Small intestine (tissue), 7 donors: Measurements from ENCODE around the gene FCGR3B. TPM values are rescaled to one million over a fixed set of nuclear protein-coding genes. Genes with fewer than 3 reads are reported as not detected.
"Not testable (repeated sequence)": the region's sequence is repeated elsewhere in the genome, so short reads cannot be mapped to it uniquely, and the experiment has no call there.

Experiments used
- DNase-seq, 2 donors: peaks; one replicate each; pipeline versions ENCODE4 v3.0.0 to v3.0.0-alpha.2; 2013
- FAIRE-seq: peaks from 2 replicates; lab custom pipeline; 2012; peaks lifted over from hg19 to GRCh38; lab: Jason Lieb, UNC
- H3K27ac ChIP-seq, 3 donors: one replicate each; pipeline ENCODE4 v1.5.1; 2013; ENCODE audit warnings: low read length in 2 of 3, mild to moderate bottlenecking in 2 of 3, control low read depth in 1 of 3, inconsistent platforms in 1 of 3, low read depth in 1 of 3, moderate library complexity in 1 of 3
- H3K27me3 ChIP-seq, 3 donors: one replicate each; pipeline ENCODE4 v1.6.1; 2013; ENCODE audit warnings: low read length in 3 of 3, inconsistent platforms in 1 of 3; ENCODE audit not compliant: control insufficient read depth in 3 of 3, insufficient read depth in 3 of 3
- H3K36me3 ChIP-seq, 3 donors: one replicate each; pipeline ENCODE4 v1.6.1; 2013; ENCODE audit warnings: low read length in 3 of 3, inconsistent platforms in 1 of 3, low read depth in 1 of 3, mild to moderate bottlenecking in 1 of 3, moderate library complexity in 1 of 3; ENCODE audit not compliant: control insufficient read depth in 3 of 3, insufficient read depth in 2 of 3
- H3K4me1 ChIP-seq, 3 donors: one replicate each; pipeline ENCODE4 v1.6.1; 2013; ENCODE audit warnings: low read length in 2 of 3, inconsistent platforms in 1 of 3, low read depth in 1 of 3, mild to moderate bottlenecking in 1 of 3, moderate library complexity in 1 of 3; ENCODE audit not compliant: control insufficient read depth in 3 of 3, insufficient read depth in 2 of 3
- H3K4me3 ChIP-seq, 3 donors: one replicate each; pipeline ENCODE4 v1.5.1; 2013; ENCODE audit warnings: low read length in 3 of 3, control low read depth in 1 of 3, inconsistent platforms in 1 of 3, low read depth in 1 of 3, mild to moderate bottlenecking in 1 of 3, moderate library complexity in 1 of 3
- H3K9me3 ChIP-seq, 2 donors: one replicate each; pipeline ENCODE4 v1.6.1; 2013; ENCODE audit warnings: low read depth in 1 of 2, low read length in 1 of 2; ENCODE audit not compliant: control insufficient read depth in 2 of 2, insufficient read depth in 1 of 2
- WGBS, 3 donors: extraction: QIAGEN DNeasy Blood & Tissue Kit; methylation state at CpG; one replicate each; pipeline ENCODE4 v1.1.7; 2013; 5-methylcytosine and 5-hydroxymethylcytosine counted together
- polyA plus RNA-seq, 4 donors: library from polyadenylated mRNA; stranded (reverse) in 3 of 4; unstranded in 1 of 4; fragments of 200-250 nt in 3 of 4; fragments of 120-200 nt in 1 of 4; gene quantifications; one replicate each; pipeline versions ENCODE4 v1.2.1 to v1.2.3, GENCODE V29; 2013
- donor health status: healthy with polysubstance abuse.
- donor health status: control.
- donor health status: control.
- donor health status: Bipolar disorder and iron deficiency.
- donor health status: healthy.

Gene FCGR3B
- polyA plus RNA-seq, 4 donors = 0.12 to 0.54 (median 0.25) TPM

DNA sequence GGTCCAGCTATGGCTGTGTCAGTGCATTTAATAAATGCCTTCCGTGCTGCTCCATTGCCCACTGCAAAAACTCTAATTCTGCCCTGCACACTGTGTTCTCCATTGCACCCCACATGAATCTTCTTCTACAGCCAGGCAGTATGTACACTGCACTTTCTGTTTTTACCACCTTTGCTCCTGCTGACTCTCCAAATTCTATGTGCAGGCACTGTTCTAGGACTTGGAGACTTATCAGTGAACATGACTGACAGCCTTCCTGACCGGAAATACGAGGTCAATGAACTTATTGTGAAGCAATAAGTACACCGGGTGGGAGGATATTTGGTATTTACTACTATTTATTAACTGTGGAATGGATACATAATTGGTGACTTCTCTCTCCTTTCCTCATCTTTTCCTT is 33.7 kb upstream of the FCGR3B start:
- not testable (repeated sequence) for H3K36me3 ChIP-seq, H3K27me3 ChIP-seq, DNase-seq, H3K4me1 ChIP-seq, FAIRE-seq, H3K9me3 ChIP-seq, H3K27ac ChIP-seq, H3K4me3 ChIP-seq
- no CpG with 5 or more reads among the region's 4 CpGs for WGBS, 3 donors

DNA sequence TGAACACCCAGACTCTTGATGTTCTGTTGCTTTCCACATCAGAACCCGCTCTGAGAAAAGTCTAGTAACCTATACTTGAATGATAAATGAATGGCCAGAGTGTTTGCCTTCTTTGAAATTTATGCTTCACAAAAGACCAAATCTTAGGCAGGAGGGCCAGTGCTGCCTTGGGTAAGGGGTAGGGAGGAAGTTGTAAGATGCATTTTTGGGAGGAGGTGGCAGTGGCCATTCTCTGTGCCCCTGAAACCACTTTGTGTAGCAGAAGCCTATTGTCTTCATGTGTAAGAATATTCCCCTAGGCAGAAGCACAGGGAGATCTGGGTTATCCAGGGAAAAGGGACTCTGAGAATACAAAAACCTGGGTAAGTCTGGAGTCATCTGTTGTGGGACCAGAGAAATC is 32.6 kb upstream of the FCGR3B start:
- H3K27me3 ChIP-seq, H3K36me3 ChIP-seq, H3K4me3 ChIP-seq, H3K4me1 ChIP-seq, H3K27ac ChIP-seq, H3K9me3 ChIP-seq, FAIRE-seq, DNase-seq: not testable (repeated sequence)
- WGBS, 3 donors = no CpG with 5 or more reads among the region's 1 CpG

DNA sequence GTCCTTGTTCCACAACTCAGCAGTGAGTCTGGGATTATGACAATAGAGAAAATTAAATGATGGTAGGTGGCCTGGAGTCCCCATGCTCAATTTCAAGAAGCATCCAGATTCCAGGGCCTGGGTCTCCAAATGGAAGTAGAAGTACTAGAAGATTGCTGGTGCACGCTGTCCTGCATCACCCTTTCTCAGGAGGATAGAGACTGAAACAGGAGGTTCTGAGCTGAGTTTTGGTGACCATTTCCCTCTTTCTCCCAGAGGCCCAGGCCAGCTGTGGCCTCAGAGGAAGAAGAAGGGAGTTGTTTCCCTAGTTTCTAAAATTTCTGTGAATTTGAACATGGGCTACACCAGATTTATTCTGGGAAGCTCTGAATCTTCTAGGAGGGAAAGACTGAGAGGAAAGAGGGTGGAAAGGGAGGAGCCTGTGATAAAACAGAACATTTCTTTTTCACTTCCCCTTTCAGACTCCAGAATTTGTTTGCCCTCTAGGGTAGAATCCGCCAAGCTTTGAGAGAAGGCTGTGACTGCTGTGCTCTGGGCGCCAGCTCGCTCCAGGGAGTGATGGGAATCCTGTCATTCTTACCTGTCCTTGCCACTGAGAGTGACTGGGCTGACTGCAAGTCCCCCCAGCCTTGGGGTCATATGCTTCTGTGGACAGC is 31.8 kb upstream of the FCGR3B start, which contains the start of gene FCGR2B:
TSS of gene FCGR2B (plus strand) at position 460 of the 656 bp plus-strand sequence. CDS start at position 559, 99 bp downstream.
- not testable (repeated sequence) for FAIRE-seq, H3K27ac ChIP-seq, DNase-seq, H3K27me3 ChIP-seq, H3K9me3 ChIP-seq, H3K4me3 ChIP-seq, H3K36me3 ChIP-seq, H3K4me1 ChIP-seq
- WGBS, 3 donors = no CpG with 5 or more reads among the region's 4 CpGs

DNA sequence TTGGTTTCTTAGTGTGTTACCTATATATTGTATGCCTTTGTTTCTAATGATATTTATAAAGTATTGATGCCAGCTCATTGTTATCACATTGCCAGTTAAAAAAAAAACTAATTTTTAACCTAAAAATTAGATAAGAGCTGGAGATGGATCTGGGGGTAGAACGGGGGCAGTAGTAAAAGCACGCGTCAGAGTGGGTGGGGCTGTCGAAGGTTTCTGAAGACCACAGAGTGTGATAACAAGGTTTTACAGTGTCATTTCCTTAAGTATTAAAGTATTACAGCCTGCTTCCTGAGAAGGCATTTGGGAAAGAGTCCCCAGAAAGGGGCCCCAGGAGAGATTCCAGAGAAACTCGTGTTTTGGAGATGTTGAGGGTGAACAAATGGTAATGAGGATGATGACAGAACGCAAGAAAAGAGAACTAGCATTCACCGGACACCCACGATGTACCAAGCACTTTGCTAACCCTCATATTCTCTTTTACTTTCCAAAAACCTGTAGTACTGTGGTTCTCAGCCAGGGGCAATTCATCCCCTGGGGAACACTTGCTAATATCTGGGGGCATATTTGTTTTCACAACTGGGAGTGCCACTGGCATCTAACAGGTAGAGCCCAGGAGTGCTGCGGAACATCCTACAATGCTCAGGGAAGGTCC is 30.8 kb upstream of the FCGR3B start:
- H3K36me3 ChIP-seq, H3K27me3 ChIP-seq, H3K9me3 ChIP-seq, FAIRE-seq, H3K4me1 ChIP-seq, DNase-seq, H3K27ac ChIP-seq, H3K4me3 ChIP-seq: not testable (repeated sequence)
- WGBS, 3 donors = 51 to 76% (median 73%) methylated on average over 3 to 4 of the region's 9 CpGs

DNA sequence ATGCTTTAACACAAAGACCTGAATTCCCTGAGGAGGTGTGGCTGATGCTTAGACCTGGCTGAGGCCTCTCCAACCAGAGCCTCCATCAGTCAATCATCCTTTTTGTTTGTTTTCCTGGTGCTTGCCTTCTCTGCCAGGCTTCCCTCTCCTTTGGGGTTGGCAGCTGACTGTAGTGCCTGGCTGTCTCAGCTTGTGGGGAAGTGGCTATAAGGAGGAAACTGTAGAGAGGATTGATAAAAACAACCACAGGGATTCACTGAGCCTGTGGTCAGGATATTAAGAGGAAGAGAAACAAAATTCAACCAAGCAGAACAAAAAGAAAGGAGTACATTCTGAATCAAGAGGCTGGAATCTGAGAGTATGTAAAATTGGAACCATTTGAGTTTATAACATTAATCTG is 27.5 kb upstream of the FCGR3B start:
- not testable (repeated sequence) for H3K9me3 ChIP-seq, FAIRE-seq, DNase-seq

DNA sequence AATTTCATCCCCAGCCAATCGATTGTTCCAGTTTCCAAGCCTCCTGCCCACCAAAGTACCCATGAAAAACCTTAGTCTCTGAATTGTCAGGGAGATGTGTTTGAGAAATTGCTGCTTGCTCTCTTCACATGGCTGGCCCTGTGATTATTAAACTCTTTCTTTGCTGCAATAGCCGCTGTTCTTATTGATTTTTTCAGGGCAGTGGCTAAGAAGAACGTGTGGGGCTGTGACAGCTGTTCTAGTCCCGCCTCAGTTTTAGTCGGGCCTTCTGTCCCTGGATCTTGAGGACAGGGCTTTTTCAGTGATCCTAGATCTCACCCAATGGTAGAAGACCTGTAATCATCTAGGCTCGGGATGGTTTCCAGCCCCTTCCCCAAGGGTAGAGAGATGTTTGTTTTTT is 23.0 kb upstream of the FCGR3B start:
- H3K27ac ChIP-seq, DNase-seq, FAIRE-seq, H3K9me3 ChIP-seq, H3K27me3 ChIP-seq, H3K4me3 ChIP-seq, H3K36me3 ChIP-seq, H3K4me1 ChIP-seq: not testable (repeated sequence)
- 36 to 52% (median 44%) methylated on average over 6 of the region's 6 CpGs for WGBS, 3 donors

More for the DNA sequence above, 27.5 kb upstream of the FCGR3B start:
- H3K27me3 ChIP-seq, H3K4me3 ChIP-seq, H3K36me3 ChIP-seq, H3K4me1 ChIP-seq, H3K27ac ChIP-seq: not testable (repeated sequence)

DNA sequence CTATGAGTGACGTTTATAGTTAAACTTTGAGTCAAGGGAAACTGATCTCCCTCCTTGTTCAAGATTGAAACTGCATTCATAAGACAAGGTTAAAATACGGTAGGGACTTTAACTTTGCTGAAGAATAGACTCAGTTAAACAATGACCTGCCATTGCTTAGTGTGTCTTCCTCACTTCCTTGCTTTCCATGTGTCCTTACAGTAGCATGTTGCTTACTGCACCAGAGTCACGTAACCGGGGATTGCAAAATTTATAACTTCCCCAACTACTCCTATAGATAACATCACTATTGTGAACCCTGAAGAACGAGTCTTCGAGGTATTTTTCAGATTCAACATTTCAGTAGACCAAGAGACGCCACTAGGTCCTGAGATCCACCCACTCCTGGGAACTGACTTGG is 22.6 kb upstream of the FCGR3B start:
- not testable (repeated sequence) for H3K4me1 ChIP-seq, FAIRE-seq, H3K4me3 ChIP-seq, H3K9me3 ChIP-seq, DNase-seq, H3K27ac ChIP-seq, H3K36me3 ChIP-seq, H3K27me3 ChIP-seq
- WGBS, 3 donors = 41 to 47% (median 45%) methylated on average over 2 of the region's 7 CpGs

DNA sequence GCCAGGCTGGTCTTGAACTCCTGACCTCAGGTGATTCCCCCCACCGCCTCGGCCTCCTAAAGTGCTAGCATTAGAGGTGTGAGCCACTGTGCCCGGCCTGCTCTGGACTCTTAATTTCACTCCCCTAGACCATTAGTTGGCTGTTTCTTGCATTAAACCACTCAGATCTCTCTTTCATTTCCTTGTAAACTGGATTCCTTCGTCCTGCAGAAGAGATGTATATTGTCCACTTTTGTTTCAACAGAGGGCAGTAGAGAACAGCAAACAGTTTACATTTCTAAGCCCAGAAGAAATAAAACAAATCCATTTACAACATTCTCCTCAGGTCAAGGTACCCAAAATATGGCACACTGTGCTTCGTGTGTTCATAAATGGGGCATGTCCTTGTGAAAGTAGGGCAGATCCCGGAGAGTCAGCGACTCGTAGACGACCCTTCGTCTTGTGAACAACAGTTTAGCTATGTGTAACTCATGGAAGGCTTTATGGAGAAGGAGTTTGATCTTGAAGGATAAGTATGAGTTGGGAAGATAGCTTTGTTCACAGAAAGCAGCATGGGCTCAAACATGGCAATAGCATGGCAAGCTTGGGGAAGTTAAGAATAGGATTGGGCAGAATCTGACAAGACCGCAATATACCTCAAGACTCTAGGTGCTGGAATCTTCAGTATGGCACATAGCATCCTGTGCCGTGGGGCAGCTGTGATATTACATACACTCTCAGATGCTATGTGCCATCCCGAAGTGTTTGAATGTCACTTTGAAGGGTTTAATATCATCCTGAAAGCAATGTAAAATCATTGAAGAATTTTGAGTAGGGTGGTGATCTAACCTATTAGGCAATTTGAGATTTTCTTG is 16.8 kb upstream of the FCGR3B start:
- H3K27ac ChIP-seq, H3K9me3 ChIP-seq, H3K36me3 ChIP-seq, H3K4me3 ChIP-seq, H3K4me1 ChIP-seq, H3K27me3 ChIP-seq, FAIRE-seq: not testable (repeated sequence)
- WGBS, 3 donors = 42 to 57% (median 51%) methylated on average over 11 to 12 of the region's 13 CpGs
- DNase-seq = peak; percentile 24 to 36
